GM12878 (cell line): ENCODE measurements around the gene AOAH. TPM values are rescaled to one million over a fixed set of nuclear protein-coding genes. Genes with fewer than 3 reads are reported as not detected.

Experiments used
- ATAC-seq: fragments of 200-7000 bp; cut with Tn5 transposase; 3 replicates; pipeline ENCODE4 v1.9.1; 2020; ENCODE audit warnings: mild to moderate bottlenecking, moderate library complexity
- BruUV-seq: library from RNA; stranded (reverse); fragments of 400-500 nt; replicated peaks from 2 replicates; lab custom pipeline; 2021; lab: Mats Ljungman, UMichigan
- CTCF ChIA-PET: fragments of 300-600 bp; sonication (Branson Sonifier 250); formaldehyde crosslinking; extraction: SDS; loops from one replicate; lab custom pipeline; 2021; ENCODE audit warnings: inconsistent platforms; lab: Yijun Ruan, JAX
- POLR2A ChIA-PET: fragments of 350-600 bp; formaldehyde crosslinking; extraction: SDS; loops from one replicate; lab custom pipeline; 2021; ENCODE audit warnings: inconsistent platforms; lab: Charles Lee
- RAD21 ChIA-PET: fragments of 300-600 bp; sonication (Branson Sonifier 250); formaldehyde crosslinking; loops from one replicate; lab custom pipeline; 2023; ENCODE audit warnings: antibody characterized with exemption; ENCODE audit not compliant: unreplicated experiment; lab: Charles Lee
- SMC1A ChIA-PET: fragments of 300-600 bp; sonication (Branson Sonifier 250); formaldehyde crosslinking; loops from one replicate; lab custom pipeline; 2023; ENCODE audit not compliant: unreplicated experiment, uncharacterized antibody; lab: Charles Lee
- DNase-seq: peaks from one replicate; pipeline ENCODE4 v3.0.0-alpha.2; 2011; ENCODE audit warnings: low read depth, low spot score
- FAIRE-seq: peaks from 3 replicates; lab custom pipeline; 2011; peaks lifted over from hg19 to GRCh38; lab: Jason Lieb, UNC
- H2AFZ ChIP-seq: 2 replicates; pipeline ENCODE4 v1.6.0; 2011; ENCODE audit warnings: low read depth, low read length, control low read depth; ENCODE audit not compliant: control insufficient read depth
- H3K27ac ChIP-seq: 2 replicates; pipeline ENCODE4 v1.5.1; 2011; ENCODE audit warnings: control low read depth; ENCODE audit not compliant: control insufficient read depth, insufficient read depth
- H3K27me3 ChIP-seq, 2 experiments: replicated peaks in 1 of 2; 2 replicates each; pipeline versions ENCODE4 v1.6.0 to v1.6.1; 2011; ENCODE audit warnings: low read length in 1 of 2; ENCODE audit not compliant: control insufficient read depth in 2 of 2, insufficient read depth in 2 of 2
- H3K36me3 ChIP-seq, 2 experiments: 2 replicates each; pipeline ENCODE4 v1.5.1; 2011; ENCODE audit warnings: low read length in 1 of 2; ENCODE audit not compliant: control insufficient read depth in 2 of 2, insufficient read depth in 2 of 2
- H3K4me1 ChIP-seq: 2 replicates; pipeline ENCODE4 v1.6.1; 2011; ENCODE audit warnings: mild to moderate bottlenecking, low read length, moderate library complexity, mixed read lengths; ENCODE audit not compliant: control insufficient read depth, insufficient read depth
- H3K4me2 ChIP-seq: 2 replicates; pipeline ENCODE4 v1.6.0; 2011; ENCODE audit warnings: control low read depth; ENCODE audit not compliant: control insufficient read depth, insufficient read depth
- H3K4me3 ChIP-seq: fragments of 200-600 bp; sonication (generic); 2 replicates; pipeline ENCODE4 v1.5.1; 2016
- H3K79me2 ChIP-seq: 2 replicates; pipeline ENCODE4 v1.6.0; 2011; ENCODE audit warnings: low read length; ENCODE audit not compliant: control insufficient read depth, insufficient read depth
- H3K9ac ChIP-seq: 2 replicates; pipeline ENCODE4 v1.8.0; 2011; ENCODE audit warnings: low read length, control low read depth, mixed read lengths; ENCODE audit not compliant: control insufficient read depth, insufficient read depth
- H3K9me3 ChIP-seq: replicated peaks from 3 replicates; pipeline ENCODE4 v1.5.1; 2011; ENCODE audit warnings: mild to moderate bottlenecking, low read length; ENCODE audit not compliant: control insufficient read depth, insufficient read depth
- H4K20me1 ChIP-seq: 2 replicates; pipeline ENCODE4 v1.6.0; 2011; ENCODE audit not compliant: control insufficient read depth, insufficient read depth
- ATF2 ChIP-seq: IDR thresholded peaks from 2 replicates; pipeline ENCODE4 v1.6.1; 2012; ENCODE audit warnings: low read length, inconsistent platforms
- CBX3 ChIP-seq: fragments of 200-600 bp; sonication (generic); IDR thresholded peaks from 2 replicates; pipeline ENCODE4 v1.6.1; 2016; ENCODE audit warnings: low read depth, borderline replicate concordance
- CHD4 ChIP-seq: fragments of 200-600 bp; sonication (generic); IDR thresholded peaks from 2 replicates; pipeline ENCODE4 v1.6.1; 2016; ENCODE audit warnings: mild to moderate bottlenecking
- CREM ChIP-seq: IDR thresholded peaks from 2 replicates; pipeline ENCODE4 v1.6.1; 2014; ENCODE audit warnings: antibody characterized with exemption, low read depth
- CTCF ChIP-seq, 3 experiments: IDR thresholded peaks in 2 of 3; conservative IDR thresholded peaks in 1 of 3; 2 replicates each; pipeline ENCODE4 v1.5.1; 2011; ENCODE audit warnings: low read depth in 3 of 3, low read length in 3 of 3, mild to moderate bottlenecking in 3 of 3, control low read depth in 2 of 3, moderate library complexity in 2 of 3, inconsistent platforms in 1 of 3, mixed read lengths in 1 of 3; ENCODE audit not compliant: control insufficient read depth in 2 of 3, insufficient read depth in 1 of 3; ENCODE audit errors: extremely low read depth in 1 of 3
- EGR1 ChIP-seq, 2 experiments: IDR thresholded peaks; 1 replicate in 1 of 2; 2 replicates in 1 of 2; pipeline ENCODE4 v1.6.1; 2011 to 2012; ENCODE audit warnings: low read depth in 2 of 2, low read length in 2 of 2, borderline replicate concordance in 1 of 2, mild to moderate bottlenecking in 1 of 2, moderate library complexity in 1 of 2
- EP300 ChIP-seq, 2 experiments: fragments of 150-350 bp in 1 of 2; IDR thresholded peaks; 2 replicates each; pipeline ENCODE4 v1.6.1; 2011 to 2012; ENCODE audit warnings: low read depth in 2 of 2, low read length in 2 of 2, borderline replicate concordance in 1 of 2, improper control_type of control experiment in 1 of 2, inconsistent platforms in 1 of 2; ENCODE audit not compliant: control insufficient read depth in 1 of 2
- HDAC6 ChIP-seq: fragments of 200-600 bp; sonication (generic); IDR thresholded peaks from one replicate; pipeline ENCODE4 v1.8.0; 2017; ENCODE audit warnings: antibody characterized with exemption; ENCODE audit not compliant: unreplicated experiment
- MEF2B ChIP-seq: fragments of 450-650 bp; IDR thresholded peaks from 2 replicates; pipeline ENCODE4 v1.6.1; 2018; ENCODE audit warnings: mild to moderate bottlenecking, moderate library complexity; ENCODE audit not compliant: partially characterized antibody, poor library complexity, severe bottlenecking
- NFIC ChIP-seq: IDR thresholded peaks from 2 replicates; pipeline ENCODE4 v1.6.1; 2012; ENCODE audit warnings: low read depth, mild to moderate bottlenecking, inconsistent platforms, low read length, moderate library complexity
- NFYB ChIP-seq: IDR thresholded peaks from 2 replicates; pipeline ENCODE4 v1.6.1; 2011; ENCODE audit warnings: low read depth, mild to moderate bottlenecking, low read length, improper control_type of control experiment, moderate library complexity; ENCODE audit not compliant: insufficient read depth
- NR2C1 ChIP-seq: fragments of 450-650 bp; IDR thresholded peaks from 2 replicates; pipeline ENCODE4 v1.6.1; 2017; ENCODE audit warnings: antibody characterized with exemption, mild to moderate bottlenecking, moderate library complexity
- NR2C2 ChIP-seq: IDR thresholded peaks from 2 replicates; pipeline ENCODE4 v1.6.1; 2011; ENCODE audit warnings: borderline replicate concordance, low read depth; ENCODE audit not compliant: control insufficient read depth, insufficient read length
- RELA ChIP-seq: fragments of 450-650 bp; IDR thresholded peaks from 2 replicates; pipeline ENCODE4 v1.8.0; 2014; ENCODE audit warnings: borderline replicate concordance; ENCODE audit not compliant: partially characterized antibody
- RUNX3 ChIP-seq: IDR thresholded peaks from 2 replicates; pipeline ENCODE4 v1.6.1; 2012; ENCODE audit warnings: low read length, inconsistent platforms
- SMC3 ChIP-seq: IDR thresholded peaks from 2 replicates; pipeline ENCODE4 v1.6.1; 2011; ENCODE audit warnings: low read length, improper control_type of control experiment, borderline replicate concordance
- SREBF2 ChIP-seq: IDR thresholded peaks from 2 replicates; pipeline ENCODE4 v1.6.1; 2012; ENCODE audit warnings: mild to moderate bottlenecking, low read length
- ZBTB11 ChIP-seq: fragments of 450-650 bp; formaldehyde crosslinking; IDR thresholded peaks from 2 replicates; pipeline ENCODE4 v1.5.0; 2022; ENCODE audit warnings: mild to moderate bottlenecking, missing genetic modification characterization
- ZNF217 ChIP-seq: fragments of 450-650 bp; IDR thresholded peaks from 2 replicates; pipeline ENCODE4 v1.6.1; 2017; ENCODE audit warnings: antibody characterized with exemption, mild to moderate bottlenecking
- WGBS: methylation state at CpG from one replicate; pipeline ENCODE4 v1.1.6; 2016; ENCODE audit warnings: low lambda C conversion rate; ENCODE audit not compliant: insufficient replicate concordance, insufficient coverage; ENCODE audit errors: missing lambda C conversion rate; 5-methylcytosine and 5-hydroxymethylcytosine counted together
- in situ Hi-C: fragments of 300-500 bp; cut with MboI; formaldehyde crosslinking; loops from 9 replicates; pipeline ENCODE4 v1.14.3; 2018; ENCODE audit warnings: mixed read lengths
- intact Hi-C: fragments of 100-400 bp; cut with micrococcal nuclease; formaldehyde crosslinking; loops from one replicate; pipeline ENCODE4 v1.14.2; 2022; ENCODE audit not compliant: unreplicated experiment
- polyA plus RNA-seq, 11 experiments: library from polyadenylated mRNA; depleted of rRNA in 4 of 11; unstranded in 6 of 11; stranded (reverse) in 5 of 11; fragments of >200 nt; fragmentation: Nextera tagmentation in 4 of 11; fragmentation: Illumina TruSeq in 1 of 11; extraction: Ambion mirVana in 4 of 11; extraction: Trizol in 1 of 11; gene quantifications; 1 replicate in 1 of 11; 2 replicates in 10 of 11; pipeline versions ENCODE4 v1.2.1 to v1.2.3, GENCODE V29; 2011 to 2016; ENCODE audit warnings: inconsistent platforms in 2 of 11, missing spikeins in 2 of 11, low read depth in 1 of 11
- total RNA-seq, 4 experiments: library from RNA; depleted of rRNA in 3 of 4; stranded (reverse); fragments of >200 nt in 3 of 4; fragmentation: Illumina TruSeq in 1 of 4; extraction: Trizol in 1 of 4; gene quantifications; 2 replicates each; pipeline versions ENCODE4 v1.2.1 to v1.2.3, GENCODE V29; 2013 to 2021

The AOAH gene
- total and polyA plus RNA-seq, 10 of the 15 experiments (the other 5 are each of a cell fraction or from before 2014, with no cell fraction given), result 0.32 to 2.8 (median 1.4) TPM

GRCh38 chr7:36573066-36573465 is 151.2 kb downstream of the AOAH start:
- Histone ChIP-seq H3K36me3 (no peaks in the 10 kb centered on the region), H3K27me3 (no peaks in the 10 kb centered on the region; a peak in 2 of 4 replicates), H2AFZ (no peak overlapping the region), H3K4me1 (no peaks in the 10 kb centered on the region), H4K20me1 (no peaks in the 10 kb centered on the region), H3K27ac (no peak overlapping the region), H3K4me3 (no peak overlapping the region), H3K9me3 (no peaks in the 10 kb centered on the region), H3K9ac (no peak overlapping the region), H3K79me2 (no peaks in the 10 kb centered on the region), H3K4me2 (no peak overlapping the region)
- 46% methylated on average over 3 of the region's 3 CpGs for WGBS
- RAD21 ChIA-PET, result no interaction called here
- CTCF ChIA-PET, result interaction anchor here (1.6 kb wide), 1 partner anchor 9 kb away, joined by 4 read pairs; no protein-coding TSS in a partner anchor
- SMC1A ChIA-PET, result no interaction called here
- ATAC-seq (no peak), FAIRE-seq (no peak), DNase-seq (no peak)
- no TSS peak for BruUV-seq
- in situ Hi-C loops (no loop called here), intact Hi-C loops (no loop called here)
- POLR2A ChIA-PET, result no interaction called here
- TF ChIP-seq EGR1 (IDR thresholded peaks at IDR 0.05; ENCODE audit: borderline replicate concordance in 1 of 2, low read depth in 2 of 2, low read length in 2 of 2), result no peak
- TF ChIP-seq CREM, result no peak
- no peak for TF ChIP-seq SREBF2
- TF ChIP-seq ATF2, result no peak
- no peak for TF ChIP-seq RUNX3
- TF ChIP-seq MEF2B, result no peak
- no peak for TF ChIP-seq CTCF (IDR thresholded peaks at IDR 0.05 in 2 of 3, conservative IDR thresholded peaks at IDR 0.05 in 1 of 3; ENCODE audit: control insufficient read depth in 2 of 3, extremely low read depth in 1 of 3, insufficient read depth in 1 of 3, low read depth in 3 of 3, low read length in 3 of 3)
- TF ChIP-seq HDAC6, result no peak
- TF ChIP-seq ZNF217, result no peak
- no peak for TF ChIP-seq CHD4
- TF ChIP-seq SMC3, result no peak
- no peak for TF ChIP-seq NR2C2
- no peak for TF ChIP-seq NFYB
- TF ChIP-seq CBX3, result no peak
- TF ChIP-seq EP300 (IDR thresholded peaks at IDR 0.05; ENCODE audit: borderline replicate concordance in 1 of 2, control insufficient read depth in 1 of 2, low read depth in 2 of 2, low read length in 2 of 2), result no peak
- TF ChIP-seq NFIC, result no peak
- no peak for TF ChIP-seq NR2C1
- no peak for TF ChIP-seq ZBTB11
- no peak for TF ChIP-seq RELA
